ENCODE results near the gene GOLGA6L22.
"Not testable (repeated sequence)": the region's sequence is repeated elsewhere in the genome, so short reads cannot be mapped to it uniquely, and the experiment has no call there.

GRCh38 chr15:22502272-22502671 lies 43.6 kb downstream of the GOLGA6L22 start:
- TF ChIP-seq CTCF (IDR thresholded peaks at IDR 0.05; ENCODE audit: low read depth, low read length); EZH2phosphoT487 (IDR thresholded peaks at IDR 0.05; ENCODE audit: low read depth): not testable (repeated sequence)

Measured in OCI-LY3 (cell line).